ENCODE measurements around the gene NPAS3.

DNA sequence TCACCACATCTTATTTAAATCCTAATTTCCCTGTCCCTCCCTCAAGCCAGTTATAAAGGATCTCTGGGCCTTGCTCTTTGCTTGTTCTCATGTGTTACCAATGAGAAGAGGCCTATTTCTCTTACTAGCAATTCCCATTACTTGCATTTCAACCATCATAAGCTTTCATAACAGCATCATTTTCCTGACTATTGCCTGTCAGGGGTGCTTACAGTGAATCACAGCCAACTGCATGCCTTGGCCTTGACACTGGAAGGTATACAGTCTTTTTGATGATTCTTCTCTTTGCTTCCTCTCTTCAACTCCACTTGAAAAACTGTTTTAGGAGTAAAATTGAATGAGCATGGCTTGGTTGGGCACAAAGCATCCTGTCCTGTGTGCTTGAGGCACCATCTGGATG, 127.0 kb downstream of the NPAS3 start:
- TF ChIP-seq GLIS1 (tag by site-specific recombination; IDR thresholded peaks at IDR 0.05) (no peak), ZNF416 (tag by site-specific recombination; IDR thresholded peaks at IDR 0.05) (no peak)
- TF ChIP-seq, protein P1, sequence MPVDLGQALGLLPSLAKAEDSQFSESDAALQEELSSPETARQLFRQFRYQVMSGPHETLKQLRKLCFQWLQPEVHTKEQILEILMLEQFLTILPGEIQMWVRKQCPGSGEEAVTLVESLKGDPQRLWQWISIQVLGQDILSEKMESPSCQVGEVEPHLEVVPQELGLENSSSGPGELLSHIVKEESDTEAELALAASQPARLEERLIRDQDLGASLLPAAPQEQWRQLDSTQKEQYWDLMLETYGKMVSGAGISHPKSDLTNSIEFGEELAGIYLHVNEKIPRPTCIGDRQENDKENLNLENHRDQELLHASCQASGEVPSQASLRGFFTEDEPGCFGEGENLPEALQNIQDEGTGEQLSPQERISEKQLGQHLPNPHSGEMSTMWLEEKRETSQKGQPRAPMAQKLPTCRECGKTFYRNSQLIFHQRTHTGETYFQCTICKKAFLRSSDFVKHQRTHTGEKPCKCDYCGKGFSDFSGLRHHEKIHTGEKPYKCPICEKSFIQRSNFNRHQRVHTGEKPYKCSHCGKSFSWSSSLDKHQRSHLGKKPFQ (tag by site-specific recombination; IDR thresholded peaks at IDR 0.05), result no peak
